Suprapubic skin (tissue), 4 donors: ENCODE measurements around the gene BAG3. TPM values are rescaled to one million over a fixed set of nuclear protein-coding genes. Genes with fewer than 3 reads are reported as not detected.

Experiments
- DNase-seq, 2 donors: peaks; one replicate each; pipeline ENCODE4 v3.0.0-alpha.2; 2019; ENCODE audit warnings: low spot score in 2 of 2
- H3K27ac ChIP-seq: fragments of 200-600 bp; sonication (generic); one replicate; pipeline ENCODE4 v1.5.1; 2019
- H3K27me3 ChIP-seq: fragments of 200-600 bp; sonication (generic); one replicate; pipeline ENCODE4 v1.5.1; 2019
- H3K36me3 ChIP-seq: fragments of 200-600 bp; sonication (generic); one replicate; pipeline ENCODE4 v1.5.1; 2019
- H3K4me1 ChIP-seq: fragments of 200-600 bp; sonication (generic); one replicate; pipeline ENCODE4 v1.5.1; 2019
- H3K4me3 ChIP-seq: fragments of 200-600 bp; sonication (generic); one replicate; pipeline ENCODE4 v1.5.1; 2019; ENCODE audit warnings: mild to moderate bottlenecking
- H3K9me3 ChIP-seq: fragments of 200-600 bp; sonication (generic); one replicate; pipeline ENCODE4 v1.5.1; 2019
- CTCF ChIP-seq, 2 donors: fragments of 200-600 bp in 1 of 2; fragments of 450-650 bp in 1 of 2; sonication (generic) in 1 of 2; IDR thresholded peaks; one replicate each; pipeline ENCODE4 v1.5.1; 2016 to 2019; ENCODE audit warnings: antibody characterized with exemption in 2 of 2, mild to moderate bottlenecking in 1 of 2, moderate library complexity in 1 of 2
- EP300 ChIP-seq: sonication (generic); formaldehyde crosslinking; IDR thresholded peaks from one replicate; pipeline ENCODE4 v1.6.1; 2017; ENCODE audit warnings: antibody characterized with exemption
- POLR2A ChIP-seq, 2 donors: fragments of 450-650 bp; IDR thresholded peaks; one replicate each; pipeline ENCODE4 v1.6.1; 2017; ENCODE audit warnings: antibody characterized with exemption in 2 of 2, mild to moderate bottlenecking in 2 of 2, moderate library complexity in 2 of 2
- POLR2AphosphoS5 ChIP-seq, 3 donors: sonication (generic); formaldehyde crosslinking; IDR thresholded peaks; one replicate each; pipeline ENCODE4 v1.6.1; 2017; ENCODE audit warnings: antibody characterized with exemption in 3 of 3
- WGBS: methylation state at CpG from one replicate; pipeline ENCODE4 v1.1.5; 2018; 5-methylcytosine and 5-hydroxymethylcytosine counted together
- total RNA-seq, 4 donors: library from RNA; depleted of rRNA; stranded (reverse); fragments of >200 nt; gene quantifications; one replicate each; pipeline ENCODE4 v1.1.0, GENCODE V29; 2016

BAG3 gene
- total RNA-seq, 4 donors from 2014 or later: 75.0 to 86.4 (median 78.0) TPM

GRCh38 chr10:119677904-119678755 lies 26.9 kb downstream of the BAG3 start:
- Histone ChIP-seq H3K27ac (no peak overlapping the region), H3K27me3 (no peaks in the 10 kb centered on the region), H3K4me3 (no peak overlapping the region), H3K9me3 (no peaks in the 10 kb centered on the region), H3K36me3 (peaks cover 47% of the 10 kb centered on the region), H3K4me1 (peaks cover 36% of the 10 kb centered on the region)
- 88% methylated on average over 13 of the region's 13 CpGs for WGBS
- DNase-seq: peak in 1 of 2 donors; percentile 57
- TF ChIP-seq CTCF (IDR thresholded peaks at IDR 0.05) (no peak), EP300 (no peak), POLR2A (IDR thresholded peaks at IDR 0.05) (no peak), POLR2AphosphoS5 (IDR thresholded peaks at IDR 0.05) (no peak)

GRCh38 chr10:119679480-119679829 lies 28.3 kb downstream of the BAG3 start:
- Histone ChIP-seq H3K9me3 (no peaks in the 10 kb centered on the region), H3K36me3 (peaks cover 34% of the 10 kb centered on the region), H3K27ac (peak overlapping the region; percentile 81), H3K4me3 (no peak overlapping the region), H3K4me1 (peaks cover 36% of the 10 kb centered on the region), H3K27me3 (no peaks in the 10 kb centered on the region)
- no peak for TF ChIP-seq POLR2AphosphoS5 (IDR thresholded peaks at IDR 0.05)
- no peak for TF ChIP-seq POLR2A (IDR thresholded peaks at IDR 0.05)
- TF ChIP-seq CTCF (IDR thresholded peaks at IDR 0.05): no peak
- no peak for TF ChIP-seq EP300
- 76% methylated on average over 7 of the region's 7 CpGs for WGBS
- no peak for DNase-seq

DNA sequence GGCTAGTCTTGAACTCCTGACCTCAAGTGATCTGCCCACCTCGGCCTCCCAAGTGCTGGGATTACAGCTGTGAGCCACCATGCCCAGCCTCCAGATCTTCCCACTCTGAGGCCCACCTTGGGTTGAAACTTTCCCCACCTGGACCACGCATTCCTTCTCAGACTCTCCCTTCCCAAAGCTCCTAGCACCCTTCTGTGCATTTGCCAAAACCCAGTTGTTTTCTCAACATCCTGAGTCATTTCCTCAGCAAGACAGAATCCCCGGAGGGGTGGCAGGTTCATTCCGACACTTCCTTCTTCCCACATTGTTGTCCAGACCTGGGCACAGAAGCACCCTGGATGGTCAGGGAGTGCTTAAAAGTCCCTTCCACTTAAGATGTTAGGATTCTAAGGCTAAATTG lies 28.9 kb downstream of the BAG3 start:
- Histone ChIP-seq H3K27ac (peak overlapping the region; percentile 81), H3K27me3 (no peaks in the 10 kb centered on the region), H3K9me3 (no peaks in the 10 kb centered on the region), H3K36me3 (peaks cover 28% of the 10 kb centered on the region), H3K4me3 (no peak overlapping the region), H3K4me1 (peaks cover 36% of the 10 kb centered on the region)
- WGBS: 35% methylated on average over 4 of the region's 4 CpGs
- no peak for TF ChIP-seq CTCF (IDR thresholded peaks at IDR 0.05)
- TF ChIP-seq POLR2AphosphoS5 (IDR thresholded peaks at IDR 0.05): no peak
- no peak for TF ChIP-seq EP300
- TF ChIP-seq POLR2A (IDR thresholded peaks at IDR 0.05): no peak
- no peak for DNase-seq

DNA sequence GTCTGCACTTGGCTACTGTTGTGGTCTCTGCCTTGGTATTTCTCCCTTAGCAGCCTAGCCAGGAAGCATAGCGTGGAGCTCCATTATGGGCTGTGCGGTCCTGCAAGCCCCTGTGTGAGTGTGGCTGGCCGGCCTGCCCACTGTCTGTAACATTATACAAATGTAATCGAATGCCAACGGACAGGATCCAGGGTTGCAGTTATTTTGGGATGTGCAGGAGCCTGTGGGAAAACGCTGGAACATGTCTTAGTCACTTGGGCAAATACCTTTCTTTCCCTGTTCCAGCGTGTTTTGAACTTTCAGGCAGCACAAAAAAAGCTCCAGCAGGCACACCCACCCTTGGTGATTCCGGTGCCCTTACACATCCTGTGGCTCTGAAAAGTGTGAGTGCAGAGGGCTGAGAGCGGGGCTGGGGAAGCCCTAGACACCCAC lies 29.5 kb downstream of the BAG3 start:
- 36% methylated on average over 9 of the region's 9 CpGs for WGBS
- H3K27me3 ChIP-seq: no peaks in the 10 kb centered on the region
- H3K4me1 ChIP-seq: peaks cover 36% of the 10 kb centered on the region
- no peak for DNase-seq
- H3K4me3 ChIP-seq: no peak overlapping the region
- no peaks in the 10 kb centered on the region for H3K9me3 ChIP-seq
- peaks cover 24% of the 10 kb centered on the region for H3K36me3 ChIP-seq
- H3K27ac ChIP-seq: peak overlapping the region; percentile 81
- TF ChIP-seq POLR2A (IDR thresholded peaks at IDR 0.05) (no peak), CTCF (IDR thresholded peaks at IDR 0.05) (no peak), EP300 (no peak), POLR2AphosphoS5 (IDR thresholded peaks at IDR 0.05) (no peak)

DNA sequence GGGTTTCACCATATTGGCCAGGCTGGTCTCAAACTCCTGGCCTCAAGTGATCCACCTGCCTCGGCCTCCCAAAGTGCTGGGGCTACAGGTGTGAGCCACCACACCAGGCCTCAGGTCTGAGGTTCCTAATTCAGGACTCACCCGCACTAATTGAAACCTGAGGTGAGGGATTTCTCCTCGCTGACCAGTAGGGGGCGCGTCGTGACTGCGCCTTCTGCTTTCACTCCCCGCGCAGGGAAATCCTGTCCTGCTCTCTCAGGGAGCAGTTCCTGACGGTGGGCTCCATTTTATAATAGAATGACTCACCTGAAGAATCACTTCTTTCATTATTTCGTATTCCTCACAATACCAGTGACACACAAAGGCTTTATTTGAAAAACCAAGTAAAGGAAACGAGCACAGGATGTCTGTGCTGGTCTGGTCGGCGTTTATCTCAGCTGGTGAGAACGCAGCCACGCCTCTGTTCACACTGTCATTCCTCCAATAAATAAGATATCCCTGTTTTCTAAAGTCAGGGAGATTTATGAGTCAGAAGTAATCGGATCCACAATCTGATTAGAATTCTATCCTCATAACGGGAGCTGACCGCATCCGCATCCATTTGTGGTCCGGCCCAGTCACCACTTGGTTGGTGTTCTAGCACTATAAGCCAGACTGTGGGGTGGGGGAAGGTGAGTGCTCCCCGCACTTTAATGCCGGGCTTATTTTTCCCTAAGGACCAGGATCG lies 35.4 kb downstream of the BAG3 start:
- Histone ChIP-seq H3K9me3 (no peaks in the 10 kb centered on the region), H3K27me3 (no peaks in the 10 kb centered on the region), H3K4me1 (peaks cover 24% of the 10 kb centered on the region), H3K4me3 (peak overlapping the region; percentile 25), H3K27ac (peak overlapping the region; percentile 69), H3K36me3 (no peaks in the 10 kb centered on the region)
- TF ChIP-seq POLR2AphosphoS5 (IDR thresholded peaks at IDR 0.05) (peak in 1 of 3 donors; percentile 26), EP300 (no peak), POLR2A (IDR thresholded peaks at IDR 0.05) (no peak), CTCF (IDR thresholded peaks at IDR 0.05) (peak; percentile 87 to 91)
- DNase-seq: peak in 1 of 2 donors; percentile 84
- WGBS: 20% methylated on average over 22 of the region's 24 CpGs
